K562 (cell line): ENCODE data around the gene LHX3. TPM values are rescaled to one million over a fixed set of nuclear protein-coding genes. Genes with fewer than 3 reads are reported as not detected.

Experiments used
- ATAC-seq: fragments of 200-7000 bp; cut with Tn5 transposase; 3 replicates; pipeline ENCODE4 v1.9.1; 2020; ENCODE audit warnings: moderate library complexity
- BruUV-seq: library from RNA; stranded (reverse); fragments of 400-500 nt; replicated peaks from 2 replicates; lab custom pipeline; 2021; lab: Mats Ljungman, UMichigan
- CTCF ChIA-PET: fragments of 300-600 bp; formaldehyde crosslinking; extraction: SDS; loops from one replicate; lab custom pipeline; 2021; ENCODE audit warnings: low intra/inter-chr PET ratio; lab: Yijun Ruan, JAX
- POLR2A ChIA-PET: fragments of 300-600, 350-650 bp; sonication (Branson Sonifier 250); formaldehyde crosslinking; extraction: SDS; loops from one replicate; lab custom pipeline; 2021; ENCODE audit warnings: antibody characterized with exemption, inconsistent platforms; lab: Yijun Ruan, JAX
- DNase-seq, 4 experiments: peaks; one replicate each; pipeline versions ENCODE4 v3.0.0 to v3.0.0-alpha.2; 2011 to 2018; ENCODE audit warnings: low spot score in 3 of 4, mixed read lengths in 3 of 4; ENCODE audit errors: extremely low read depth in 1 of 4
- FAIRE-seq: peaks from 2 replicates; lab custom pipeline; 2011; peaks lifted over from hg19 to GRCh38; lab: Jason Lieb, UNC
- H2AFZ ChIP-seq: 2 replicates; pipeline ENCODE4 v1.6.0; 2011; ENCODE audit warnings: low read depth, low read length, control low read depth, inconsistent platforms
- H3K27ac ChIP-seq: fragments of 200-600 bp; 3 replicates; pipeline ENCODE4 v1.8.0; 2011; ENCODE audit warnings: low read depth, mild to moderate bottlenecking, control low read depth, inconsistent platforms, low read length, moderate library complexity, mixed read lengths; ENCODE audit errors: extremely low read depth
- H3K27me3 ChIP-seq, 2 experiments: fragments of 300-600 bp in 1 of 2; 2 replicates in 1 of 2; 3 replicates in 1 of 2; pipeline versions ENCODE4 v1.6.0 to v1.8.0; 2011; ENCODE audit warnings: inconsistent platforms in 2 of 2, low read length in 2 of 2, mild to moderate bottlenecking in 1 of 2, mixed read lengths in 1 of 2, moderate library complexity in 1 of 2; ENCODE audit not compliant: control insufficient read depth in 2 of 2, insufficient read depth in 2 of 2
- H3K36me3 ChIP-seq: fragments of 300-600 bp; 3 replicates; pipeline ENCODE4 v1.8.0; 2011; ENCODE audit warnings: mild to moderate bottlenecking, low read length, inconsistent platforms; ENCODE audit not compliant: control insufficient read depth, insufficient read depth
- H3K4me1 ChIP-seq, 2 experiments: fragments of 200-600 bp in 1 of 2; replicated peaks in 1 of 2; 2 replicates in 1 of 2; 3 replicates in 1 of 2; pipeline versions ENCODE4 v1.5.1 to v1.8.0; 2011; ENCODE audit warnings: inconsistent platforms in 2 of 2, low read length in 2 of 2, mild to moderate bottlenecking in 1 of 2, mixed read lengths in 1 of 2, moderate library complexity in 1 of 2; ENCODE audit not compliant: control insufficient read depth in 2 of 2, insufficient read depth in 2 of 2
- H3K4me2 ChIP-seq: 2 replicates; pipeline ENCODE4 v1.6.1; 2011; ENCODE audit warnings: low read length, control low read depth, inconsistent platforms, mixed read lengths; ENCODE audit not compliant: insufficient read depth
- H3K4me3 ChIP-seq: fragments of 200-600 bp; sonication (generic), shearing (Covaris generic); 2 replicates; pipeline ENCODE4 v1.5.1; 2016; ENCODE audit warnings: control low read depth, inconsistent platforms
- H3K79me2 ChIP-seq: fragments of 200-600 bp; 3 replicates; pipeline ENCODE4 v1.8.0; 2011; ENCODE audit warnings: low read length, inconsistent platforms; ENCODE audit not compliant: control insufficient read depth, insufficient read depth
- H3K9ac ChIP-seq, 2 experiments: 2 replicates each; pipeline versions ENCODE4 v1.6.0 to v1.6.1; 2011; ENCODE audit warnings: low read depth in 2 of 2, low read length in 2 of 2, control low read depth in 1 of 2, inconsistent platforms in 1 of 2, mild to moderate bottlenecking in 1 of 2, mixed read lengths in 1 of 2; ENCODE audit not compliant: insufficient read depth in 1 of 2
- H3K9me1 ChIP-seq: one replicate; pipeline ENCODE4 v1.6.0; 2011; ENCODE audit warnings: inconsistent platforms, mild to moderate bottlenecking, low read length, moderate library complexity; ENCODE audit not compliant: control insufficient read depth, insufficient read depth
- H3K9me3 ChIP-seq: replicated peaks from 2 replicates; pipeline ENCODE4 v1.5.1; 2011; ENCODE audit warnings: low read depth, low read length, inconsistent platforms; ENCODE audit not compliant: control insufficient read depth, insufficient read depth
- H4K20me1 ChIP-seq: replicated peaks from 2 replicates; pipeline ENCODE4 v1.6.1; 2011; ENCODE audit warnings: low read length, inconsistent platforms, mixed read lengths; ENCODE audit not compliant: control insufficient read depth, insufficient read depth
- BHLHE40 ChIP-seq: IDR thresholded peaks from 2 replicates; pipeline ENCODE4 v1.6.1; 2011; ENCODE audit warnings: low read length, improper control_type of control experiment
- CHD1 ChIP-seq: fragments of 200-600 bp; sonication (generic); IDR thresholded peaks from one replicate; pipeline ENCODE4 v1.6.1; 2012; ENCODE audit warnings: mild to moderate bottlenecking, moderate library complexity, low read length, inconsistent platforms
- CSDE1 ChIP-seq, 2 experiments: fragments of 450-650 bp; IDR thresholded peaks; 2 replicates each; pipeline ENCODE4 v1.6.1; 2016; ENCODE audit warnings: mild to moderate bottlenecking in 1 of 2
- DIDO1 ChIP-seq: fragments of 450-650 bp; IDR thresholded peaks from 2 replicates; pipeline ENCODE4 v1.6.1; 2016; ENCODE audit warnings: low read depth, missing biosample characterization, missing genetic modification characterization
- DPF2 ChIP-seq: fragments of 450-650 bp; IDR thresholded peaks from 2 replicates; pipeline ENCODE4 v1.6.1; 2016
- GTF2F1 ChIP-seq: IDR thresholded peaks from 2 replicates; pipeline ENCODE4 v1.6.1; 2011; ENCODE audit warnings: low read depth, low read length, improper control_type of control experiment
- HNRNPK ChIP-seq: fragments of 200-400 bp; formaldehyde crosslinking; IDR thresholded peaks from one replicate; pipeline ENCODE4 v1.6.1; 2018; ENCODE audit warnings: mild to moderate bottlenecking, low read depth, low read length; ENCODE audit not compliant: poor library complexity, severe bottlenecking
- KAT7 ChIP-seq: sonication (generic); formaldehyde crosslinking; IDR thresholded peaks from 2 replicates; pipeline ENCODE4 v1.8.0; 2022; ENCODE audit warnings: missing genetic modification reagents, mild to moderate bottlenecking, borderline replicate concordance
- NELFE ChIP-seq: IDR thresholded peaks from 2 replicates; pipeline ENCODE4 v1.6.1; 2011; ENCODE audit warnings: mild to moderate bottlenecking; ENCODE audit not compliant: insufficient read depth, insufficient read length
- NRF1 ChIP-seq, 2 experiments: fragments of 450-650 bp; IDR thresholded peaks in 1 of 2; conservative IDR thresholded peaks in 1 of 2; 2 replicates each; pipeline ENCODE4 v1.6.1; 2014; ENCODE audit warnings: mild to moderate bottlenecking in 2 of 2
- PBX2 ChIP-seq, 2 experiments: IDR thresholded peaks in 1 of 2; conservative IDR thresholded peaks in 1 of 2; 2 replicates each; pipeline ENCODE4 v1.6.1; 2016; ENCODE audit warnings: low read depth in 2 of 2, mild to moderate bottlenecking in 1 of 2, missing compliant biosample characterization in 1 of 2, missing genetic modification characterization in 1 of 2, moderate library complexity in 1 of 2
- RNF2 ChIP-seq: sonication (generic); IDR thresholded peaks from 2 replicates; pipeline ENCODE4 v1.6.1; 2016
- SMARCA4 ChIP-seq: fragments of 450-650 bp; IDR thresholded peaks from 2 replicates; pipeline ENCODE4 v1.6.1; 2016
- SREBF2 ChIP-seq: sonication (generic); formaldehyde crosslinking; IDR thresholded peaks from 2 replicates; pipeline ENCODE4 v1.4.0; 2020; ENCODE audit warnings: mild to moderate bottlenecking, missing genetic modification reagents
- XRCC3 ChIP-seq: fragments of 450-650 bp; IDR thresholded peaks from 2 replicates; pipeline ENCODE4 v1.6.1; 2017; ENCODE audit warnings: mild to moderate bottlenecking, moderate library complexity
- ZNF586 ChIP-seq: fragments of 450-650 bp; formaldehyde crosslinking; conservative IDR thresholded peaks from 2 replicates; pipeline ENCODE4 v1.4.0; 2020; ENCODE audit warnings: mild to moderate bottlenecking, moderate library complexity
- WGBS: fragments of 100-300 bp; shearing (Covaris generic); methylation state at CpG from one replicate; pipeline ENCODE4 v1.1.6; 2016; ENCODE audit warnings: low coverage, mixed read lengths; ENCODE audit not compliant: insufficient coverage; ENCODE audit errors: missing lambda C conversion rate; 5-methylcytosine and 5-hydroxymethylcytosine counted together
- in situ Hi-C: fragments of 300-500 bp; cut with MboI; formaldehyde crosslinking; loops from 4 replicates; pipeline ENCODE4 v1.15.0; 2018; ENCODE audit warnings: inconsistent platforms, mixed read lengths
- intact Hi-C: fragments of 100-400 bp; cut with micrococcal nuclease; formaldehyde crosslinking; loops from 2 replicates; pipeline ENCODE4 v1.14.2; 2022
- polyA plus RNA-seq, 8 experiments: library from polyadenylated mRNA; depleted of rRNA in 4 of 8; stranded (reverse) in 5 of 8; unstranded in 3 of 8; fragments of >200 nt; fragmentation: Nextera tagmentation in 2 of 8; fragmentation: Illumina TruSeq in 1 of 8; extraction: Ambion mirVana in 2 of 8; extraction: Trizol in 1 of 8; gene quantifications; 2 replicates each; pipeline versions ENCODE4 v1.2.1 to v1.2.3, GENCODE V29; 2011 to 2014; ENCODE audit warnings: inconsistent platforms in 1 of 8, missing spikeins in 1 of 8
- total RNA-seq, 7 experiments: library from RNA; depleted of rRNA in 6 of 7; stranded (reverse); fragments of >200 nt in 6 of 7; fragmentation: Illumina TruSeq in 2 of 7; extraction: Trizol in 2 of 7; gene quantifications; 2 replicates each; pipeline versions ENCODE4 v1.2.1 to v1.2.3, GENCODE V29; 2011 to 2021; ENCODE audit warnings: low replicate concordance in 1 of 7
- TF ChIP-seq, protein P1 (sequence below): fragments of 450-650 bp; IDR thresholded peaks from 2 replicates; pipeline ENCODE4 v1.6.1; 2016; ENCODE audit warnings: low read depth, mild to moderate bottlenecking, moderate library complexity

LHX3 gene
- total and polyA plus RNA-seq, 9 of the 15 experiments (the other 6 are each of a cell fraction or from before 2014, with no cell fraction given) = 0.09 TPM; not detected in 8

GRCh38 chr9:136237486-136238341 lies 32.8 kb upstream of the LHX3 start:
- in situ Hi-C loops (no loop called here), intact Hi-C loops (no loop called here)
- Histone ChIP-seq H3K36me3 (peaks cover 68% of the 10 kb centered on the region), H3K9me1 (peaks cover 14% of the 10 kb centered on the region), H3K79me2 (peaks cover 89% of the 10 kb centered on the region), H3K4me1 (peaks cover 28 to 76% of the 10 kb centered on the region in 2 experiments; a peak in 4 of 5 replicates), H3K27ac (peak overlapping the region; percentile 37; the same call in 2 of the 3 replicates), H3K9ac (peak overlapping the region in 1 of 2 experiments; percentile 57; a peak in 2 of 4 replicates), H3K4me3 (no peak overlapping the region), H3K27me3 (no peaks in the 10 kb centered on the region), H3K4me2 (peak overlapping the region; percentile 68), H3K9me3 (no peaks in the 10 kb centered on the region), H4K20me1 (peaks cover 45% of the 10 kb centered on the region), H2AFZ (no peak overlapping the region)
- DNase-seq (peak; percentile 53 to 90 (median 74)), ATAC-seq (peak; percentile 83), FAIRE-seq (peak; percentile 100)
- POLR2A ChIA-PET = interaction anchor here (0.5 to 1.3 kb wide), 6 partner anchors 10 to 463 kb away, joined by 3 to 5 read pairs (median 3); no protein-coding TSS in a partner anchor
- no TSS peak for BruUV-seq
- WGBS = 68% methylated on average over 29 of the region's 32 CpGs
- CTCF ChIA-PET = interaction anchor here (0.5 kb wide), 1 partner anchor 29 kb away, joined by 3 read pairs; no protein-coding TSS in a partner anchor
- TF ChIP-seq KAT7 (CRISPR knock-in tag) (no peak), CSDE1 (IDR thresholded peaks at IDR 0.05) (no peak), PBX2 (CRISPR knock-in tag; IDR thresholded peaks at IDR 0.05; ENCODE audit: low read depth) (no peak), PBX2 (tag; conservative IDR thresholded peaks at IDR 0.05; ENCODE audit: low read depth) (no peak), DIDO1 (no peak), NRF1 (conservative IDR thresholded peaks at IDR 0.05 in 1 of 2, IDR thresholded peaks at IDR 0.05 in 1 of 2) (no peak; a peak in 1 of 4 replicates), RNF2 (no peak; the same call in 1 of the 2 replicates), CHD1 (no peak), BHLHE40 (peak; percentile 96), NELFE (no peak), ZNF586 (no peak), DPF2 (peak; percentile 79), HNRNPK (no peak), GTF2F1 (no peak), XRCC3 (no peak), SMARCA4 (peak; percentile 65; the same call in 1 of the 2 replicates), SREBF2 (CRISPR knock-in tag) (no peak)
- TF ChIP-seq, protein P1, sequence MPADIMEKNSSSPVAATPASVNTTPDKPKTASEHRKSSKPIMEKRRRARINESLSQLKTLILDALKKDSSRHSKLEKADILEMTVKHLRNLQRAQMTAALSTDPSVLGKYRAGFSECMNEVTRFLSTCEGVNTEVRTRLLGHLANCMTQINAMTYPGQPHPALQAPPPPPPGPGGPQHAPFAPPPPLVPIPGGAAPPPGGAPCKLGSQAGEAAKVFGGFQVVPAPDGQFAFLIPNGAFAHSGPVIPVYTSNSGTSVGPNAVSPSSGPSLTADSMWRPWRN = no peak
